ENCODE results near the gene TTC36.
"Not testable (repeated sequence)": the region's sequence is repeated elsewhere in the genome, so short reads cannot be mapped to it uniquely, and the experiment has no call there.

TTC36 gene

DNA sequence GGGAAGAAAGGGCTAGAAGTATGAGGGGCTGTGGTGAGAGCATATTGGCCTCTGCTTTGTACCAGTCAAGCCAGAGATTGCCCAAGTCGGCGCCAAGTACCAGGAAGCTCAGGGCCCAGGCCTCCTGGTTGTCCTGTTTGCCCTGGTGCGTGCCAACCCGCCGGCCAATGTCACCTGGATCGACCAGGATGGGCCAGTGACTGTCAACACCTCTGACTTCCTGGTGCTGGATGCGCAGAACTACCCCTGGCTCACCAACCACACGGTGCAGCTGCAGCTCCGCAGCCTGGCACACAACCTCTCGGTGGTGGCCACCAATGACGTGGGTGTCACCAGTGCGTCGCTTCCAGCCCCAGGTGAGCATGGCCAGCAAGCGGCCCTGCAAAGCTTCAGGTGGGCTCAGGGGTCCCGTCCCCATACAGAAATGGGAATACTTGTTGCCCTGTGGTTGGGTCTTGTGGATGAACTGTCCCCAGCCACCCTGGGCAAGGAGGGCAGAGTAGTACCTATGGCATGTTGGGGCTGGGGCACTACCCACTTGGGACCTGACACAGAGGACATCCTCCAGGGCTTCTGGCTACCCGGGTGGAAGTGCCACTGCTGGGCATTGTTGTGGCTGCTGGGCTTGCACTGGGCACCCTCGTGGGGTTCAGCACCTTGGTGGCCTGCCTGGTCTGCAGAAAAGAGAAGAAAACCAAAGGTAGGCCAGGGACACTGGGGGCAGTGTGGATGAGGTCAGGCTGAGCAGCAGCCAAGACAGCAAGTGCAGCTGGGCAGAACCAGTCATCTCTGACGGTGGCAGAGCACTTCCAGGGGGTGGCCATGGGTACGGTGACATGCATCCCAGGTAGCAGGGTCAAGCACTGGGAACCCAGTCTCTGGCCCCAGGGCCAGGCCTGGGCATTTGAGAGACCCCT, 5.8 kb downstream of the TTC36 start:
- no peak for DNase-seq (ENCODE audit: low read depth)

DNA sequence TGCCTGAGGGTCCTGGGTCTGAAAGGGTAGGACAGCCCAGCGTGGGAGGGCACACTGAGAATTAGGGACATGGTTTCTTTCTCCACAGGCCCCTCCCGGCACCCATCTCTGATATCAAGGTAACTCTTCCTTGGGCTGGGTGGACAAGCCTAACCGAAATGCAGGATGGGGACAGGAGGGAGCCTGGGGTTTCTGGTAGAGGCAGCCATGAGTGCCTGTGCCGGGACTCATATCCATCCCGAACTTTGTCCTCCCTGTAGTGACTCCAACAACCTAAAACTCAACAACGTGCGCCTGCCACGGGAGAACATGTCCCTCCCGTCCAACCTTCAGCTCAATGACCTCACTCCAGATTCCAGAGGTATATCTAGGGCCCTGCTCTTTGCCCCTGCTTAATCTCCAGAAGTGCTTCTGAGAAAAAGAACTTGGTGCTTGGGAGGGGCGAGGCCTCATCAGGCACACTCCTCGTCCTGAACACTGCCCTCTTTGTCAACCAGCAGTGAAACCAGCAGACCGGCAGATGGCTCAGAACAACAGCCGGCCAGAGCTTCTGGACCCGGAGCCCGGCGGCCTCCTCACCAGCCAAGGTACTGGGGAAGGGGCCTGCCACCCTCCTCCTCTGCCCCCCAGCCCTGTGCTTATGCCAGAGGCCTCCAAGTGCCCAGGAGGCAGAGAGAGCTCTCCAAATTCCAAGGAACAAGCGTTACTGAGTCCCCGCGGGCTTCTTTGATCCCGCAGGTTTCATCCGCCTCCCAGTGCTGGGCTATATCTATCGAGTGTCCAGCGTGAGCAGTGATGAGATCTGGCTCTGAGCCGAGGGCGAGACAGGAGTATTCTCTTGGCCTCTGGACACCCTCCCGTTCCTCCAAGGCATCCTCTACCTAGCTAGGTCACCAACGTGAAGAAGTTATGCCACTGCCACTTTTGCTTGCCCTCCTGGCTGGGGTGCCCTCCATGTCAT, 6.8 kb downstream of the TTC36 start:
- no peak for DNase-seq (ENCODE audit: low read depth)

DNA sequence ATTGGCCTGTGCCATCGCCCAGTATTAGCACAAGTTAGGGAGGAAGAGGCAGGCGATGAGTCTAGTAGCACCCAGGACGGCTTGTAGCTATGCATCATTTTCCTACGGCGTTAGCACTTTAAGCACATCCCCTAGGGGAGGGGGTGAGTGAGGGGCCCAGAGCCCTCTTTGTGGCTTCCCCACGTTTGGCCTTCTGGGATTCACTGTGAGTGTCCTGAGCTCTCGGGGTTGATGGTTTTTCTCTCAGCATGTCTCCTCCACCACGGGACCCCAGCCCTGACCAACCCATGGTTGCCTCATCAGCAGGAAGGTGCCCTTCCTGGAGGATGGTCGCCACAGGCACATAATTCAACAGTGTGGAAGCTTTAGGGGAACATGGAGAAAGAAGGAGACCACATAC, 8.0 kb downstream of the TTC36 start:
- no peak for DNase-seq (ENCODE audit: low read depth)

DNA sequence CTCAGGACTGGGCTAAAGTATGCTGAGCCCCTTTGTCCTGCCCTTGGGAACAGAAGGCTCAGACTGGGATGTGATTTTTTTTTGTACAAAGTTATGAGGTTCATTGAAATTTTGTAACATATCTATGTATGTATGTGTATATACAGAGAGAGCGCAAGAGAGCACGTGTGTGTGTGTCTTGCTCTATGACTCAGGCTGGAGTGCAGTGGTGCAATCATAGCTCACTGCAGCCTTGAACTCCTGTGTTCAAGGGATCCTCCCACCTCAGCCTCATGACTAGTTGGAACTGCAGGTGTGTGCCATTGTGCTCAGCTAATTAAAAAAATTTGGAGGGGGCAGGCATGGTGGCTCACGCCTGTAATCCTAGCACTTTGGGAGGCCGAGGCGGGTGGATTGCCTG, 9.5 kb downstream of the TTC36 start:
- DNase-seq (ENCODE audit: low read depth), result no peak

DNA sequence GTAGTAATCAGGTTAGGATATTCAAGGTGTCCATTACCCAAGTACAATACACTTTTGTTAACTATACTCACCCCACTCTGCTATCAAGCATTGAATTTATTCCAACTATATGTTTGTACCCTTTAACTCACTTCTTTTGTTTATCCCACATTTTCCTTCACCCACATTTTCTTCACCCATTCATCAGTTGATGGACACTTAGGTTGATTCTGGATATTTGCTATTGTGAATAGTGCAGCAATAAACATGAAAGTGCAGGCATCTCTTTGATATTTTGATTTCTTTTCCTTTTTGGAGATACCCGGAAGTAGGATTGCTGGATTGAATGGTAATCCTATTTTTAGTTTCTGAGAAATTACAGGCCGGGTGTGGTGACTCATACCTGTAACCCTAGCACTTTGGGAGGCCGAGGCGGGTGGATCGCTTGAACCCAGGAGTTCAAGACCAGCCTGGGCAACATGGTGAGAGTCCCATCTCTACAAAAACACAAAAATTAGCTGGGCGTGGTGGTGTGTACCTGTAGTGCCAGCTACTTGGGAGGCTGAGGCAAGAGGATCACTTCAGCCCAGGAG, 10.2 kb downstream of the TTC36 start:
- no peak for DNase-seq (ENCODE audit: low read depth)

DNA sequence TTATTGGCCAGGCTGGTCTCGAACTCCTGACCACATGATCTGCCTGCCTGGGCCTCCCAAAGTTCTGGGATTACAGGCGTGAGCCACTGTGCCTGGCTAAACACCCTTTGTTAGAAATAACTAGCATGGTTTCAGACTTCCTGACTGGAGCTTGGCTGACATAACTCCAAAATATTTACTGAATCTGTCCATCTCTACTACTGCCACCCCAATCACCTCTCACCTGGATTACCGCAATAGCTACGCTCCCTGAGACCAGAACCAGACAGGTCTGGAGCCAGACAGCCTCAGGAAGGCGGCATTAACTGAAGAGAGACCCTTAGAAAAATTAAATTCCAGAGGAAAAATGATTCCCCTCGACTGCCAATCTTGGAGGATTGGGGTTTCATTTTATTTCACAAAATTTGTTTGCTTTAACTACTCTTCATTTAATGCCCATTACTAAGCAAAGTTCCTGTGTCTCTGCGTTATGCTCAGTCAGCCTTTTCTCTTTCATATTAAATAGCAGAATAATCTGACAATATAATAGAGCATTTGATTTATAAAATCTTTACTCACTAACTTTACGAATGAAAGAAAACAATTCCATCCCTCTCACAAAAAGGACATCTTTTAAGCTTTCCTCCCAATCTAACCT, 16.9 kb downstream of the TTC36 start:
- DNase-seq (ENCODE audit: low read depth), result no peak

DNA sequence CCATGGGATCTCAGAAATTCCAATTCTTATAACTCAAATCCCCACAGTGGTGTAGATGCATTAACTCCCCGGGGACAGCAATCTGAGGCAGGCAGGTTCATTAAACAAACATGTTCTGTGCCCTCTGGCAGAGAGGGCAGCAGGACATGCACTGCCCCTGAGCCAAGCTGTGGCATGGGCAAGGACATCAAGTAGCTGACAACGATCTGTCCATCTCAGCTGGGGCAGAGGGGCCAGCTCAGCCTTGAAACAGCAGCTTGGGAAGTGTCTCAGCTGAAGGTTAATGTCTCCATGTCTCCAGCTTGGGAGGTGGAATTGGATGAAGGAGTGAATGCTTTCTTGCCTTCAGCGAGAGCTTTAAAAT, 17.4 kb downstream of the TTC36 start:
- no peak for DNase-seq (ENCODE audit: low read depth)

DNA sequence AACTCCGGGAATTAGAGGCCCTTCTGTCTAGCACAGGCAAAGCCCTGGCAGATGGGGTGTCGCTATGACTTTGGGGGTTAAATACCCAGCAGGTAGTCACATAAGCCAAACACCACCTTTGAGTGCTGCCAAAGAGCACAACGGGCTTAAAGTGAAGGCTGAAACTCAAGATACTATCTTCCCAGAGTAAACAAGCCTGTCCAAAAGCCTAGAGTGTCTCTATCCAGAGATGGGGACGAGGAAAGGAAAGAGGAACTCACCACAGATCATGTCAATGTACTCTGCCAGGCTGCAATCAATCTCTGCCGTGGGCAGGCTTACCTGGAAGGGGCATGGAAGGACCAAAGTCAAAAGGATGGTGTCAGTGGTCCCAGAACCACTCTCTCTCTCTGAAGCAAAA, 18.3 kb downstream of the TTC36 start:
- DNase-seq (ENCODE audit: low read depth), result no peak

DNA sequence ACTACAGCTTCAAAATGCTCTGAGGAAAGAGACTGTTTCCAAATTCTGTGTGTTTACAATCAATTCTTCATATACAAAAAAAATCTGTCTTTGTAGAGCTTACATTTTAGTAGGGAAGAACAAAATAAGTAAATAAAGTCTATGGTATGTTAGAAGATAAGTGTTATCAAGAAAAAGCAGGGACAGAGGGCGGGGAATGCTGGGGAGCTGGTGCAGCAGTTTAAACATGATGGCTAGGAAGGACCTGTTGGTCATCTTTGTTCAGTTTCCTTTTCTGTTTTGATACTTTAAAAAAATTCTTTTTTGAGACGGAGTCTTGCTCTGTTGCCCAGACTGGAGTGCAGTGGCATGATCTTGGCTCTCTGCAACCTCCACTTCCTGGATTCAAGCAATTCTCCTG, 19.9 kb downstream of the TTC36 start:
- DNase-seq (ENCODE audit: low read depth), result no peak

DNA sequence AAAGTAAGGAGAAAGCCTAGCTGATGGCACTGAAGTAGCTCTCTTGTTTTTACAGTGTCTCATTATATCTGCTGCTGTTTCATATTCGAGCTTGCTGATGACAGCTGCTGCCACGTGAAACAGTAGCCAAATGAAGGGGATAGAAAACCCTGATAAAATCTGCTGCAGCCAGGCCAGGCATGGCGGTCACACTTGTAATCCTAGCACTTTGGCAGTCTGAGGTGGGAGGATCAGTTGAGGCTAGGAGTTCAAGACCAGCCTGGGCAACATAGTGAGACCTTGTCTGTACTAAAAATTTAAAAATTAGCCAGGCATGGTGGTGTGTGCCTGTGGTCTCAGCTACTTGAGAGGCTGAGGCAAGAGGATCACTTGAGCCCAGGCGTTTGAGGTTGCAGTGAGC, 25.1 kb downstream of the TTC36 start:
- no peak for DNase-seq (ENCODE audit: low read depth)

DNA sequence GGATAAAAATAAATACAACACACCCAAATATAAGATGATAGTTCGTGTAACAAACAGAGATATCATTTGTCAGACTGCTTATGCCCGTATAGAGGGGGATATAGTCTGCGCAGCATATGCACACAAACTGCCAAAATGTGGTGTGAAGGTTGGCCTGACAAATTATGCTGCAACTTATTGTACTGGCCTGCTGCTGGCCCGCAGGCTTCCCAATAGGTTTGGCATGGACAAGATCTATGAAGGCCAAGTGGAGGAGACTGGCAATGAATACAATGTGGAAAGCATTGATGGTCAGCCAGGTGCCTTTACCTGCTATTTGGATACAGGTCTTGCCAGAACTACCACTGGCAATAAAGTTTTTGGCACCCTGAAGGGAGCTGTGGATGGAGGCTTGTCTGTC, 33.5 kb downstream of the TTC36 start:
- no peak for DNase-seq (ENCODE audit: low read depth)

DNA sequence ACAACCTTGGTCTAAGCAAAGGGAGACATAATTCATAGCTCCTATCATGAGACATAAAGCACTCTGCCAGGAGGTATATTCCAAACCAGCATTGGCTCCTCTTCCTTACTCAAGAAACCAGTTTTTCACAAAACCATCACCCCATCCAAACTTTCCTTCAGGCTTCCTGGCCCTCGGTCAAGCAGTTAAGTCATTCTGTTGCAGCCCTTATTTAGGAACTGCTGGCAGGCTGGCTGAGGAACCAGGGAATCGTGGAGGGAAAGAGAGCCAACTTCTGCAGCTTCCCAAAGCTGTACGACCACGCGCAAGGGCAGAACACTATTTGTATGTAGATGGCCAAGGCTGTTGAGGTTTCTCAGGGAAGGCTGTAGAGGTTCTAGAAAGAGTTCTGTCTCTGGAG, 37.8 kb downstream of the TTC36 start:
- DNase-seq (ENCODE audit: low read depth), result peak; percentile 63

DNA sequence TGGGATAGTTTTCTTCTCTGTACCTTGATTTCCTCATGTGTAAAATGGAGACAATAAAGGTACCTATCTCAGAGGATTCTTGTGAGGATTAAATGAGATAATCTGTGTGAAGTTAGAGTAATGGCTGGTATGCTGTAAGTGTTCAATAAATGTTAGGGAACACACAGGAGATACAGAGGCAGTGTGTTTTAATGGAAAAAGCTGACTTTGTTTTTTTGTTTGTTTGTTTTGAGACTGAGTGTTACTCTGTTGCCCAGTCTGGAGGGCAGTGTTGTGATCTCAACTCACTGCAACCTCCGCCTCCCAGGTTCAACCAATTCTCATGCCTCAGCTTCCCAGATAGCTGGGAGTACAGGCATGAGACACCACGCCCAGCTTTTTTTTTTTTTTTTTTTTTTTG, 42.4 kb downstream of the TTC36 start:
- no peak for DNase-seq (ENCODE audit: low read depth)

DNA sequence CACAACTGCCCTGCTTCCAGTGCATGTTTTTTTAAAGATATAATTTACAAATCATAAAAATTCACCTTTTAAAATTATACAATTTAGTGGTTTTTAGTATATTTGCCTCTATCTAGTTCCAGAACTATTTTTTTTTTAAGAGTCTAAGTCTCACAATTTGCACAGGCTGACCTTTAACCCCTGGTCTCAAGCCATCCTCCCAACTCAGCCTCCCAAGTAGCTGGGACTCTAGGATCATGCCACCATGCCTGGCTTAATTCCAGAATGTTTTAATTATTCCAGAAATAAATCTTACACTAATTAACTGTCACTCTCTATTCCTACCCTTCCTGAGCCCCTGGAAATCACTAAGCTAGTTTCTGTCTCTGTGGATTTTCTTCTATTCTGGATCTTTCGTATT, 43.5 kb downstream of the TTC36 start:
- no peak for DNase-seq (ENCODE audit: low read depth)

DNA sequence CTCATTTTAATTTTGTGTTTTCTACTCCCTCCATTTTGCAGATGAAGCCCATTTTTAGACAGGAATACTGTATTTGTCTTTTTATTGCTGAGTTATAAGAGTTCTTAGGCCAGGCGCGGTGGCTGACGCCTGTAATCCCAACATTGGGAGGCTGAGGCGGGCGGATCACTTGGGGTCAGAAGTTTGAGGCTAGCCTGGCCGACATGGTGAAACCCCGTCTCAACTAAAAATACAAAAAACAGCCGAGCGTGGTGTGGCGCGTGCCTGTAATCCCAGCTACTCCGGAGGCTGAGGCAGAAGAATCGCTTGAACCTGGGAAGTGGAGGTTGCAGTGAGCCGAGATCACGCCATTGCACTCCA, 44.4 kb downstream of the TTC36 start:
- DNase-seq (ENCODE audit: low read depth), result not testable (repeated sequence)

DNA sequence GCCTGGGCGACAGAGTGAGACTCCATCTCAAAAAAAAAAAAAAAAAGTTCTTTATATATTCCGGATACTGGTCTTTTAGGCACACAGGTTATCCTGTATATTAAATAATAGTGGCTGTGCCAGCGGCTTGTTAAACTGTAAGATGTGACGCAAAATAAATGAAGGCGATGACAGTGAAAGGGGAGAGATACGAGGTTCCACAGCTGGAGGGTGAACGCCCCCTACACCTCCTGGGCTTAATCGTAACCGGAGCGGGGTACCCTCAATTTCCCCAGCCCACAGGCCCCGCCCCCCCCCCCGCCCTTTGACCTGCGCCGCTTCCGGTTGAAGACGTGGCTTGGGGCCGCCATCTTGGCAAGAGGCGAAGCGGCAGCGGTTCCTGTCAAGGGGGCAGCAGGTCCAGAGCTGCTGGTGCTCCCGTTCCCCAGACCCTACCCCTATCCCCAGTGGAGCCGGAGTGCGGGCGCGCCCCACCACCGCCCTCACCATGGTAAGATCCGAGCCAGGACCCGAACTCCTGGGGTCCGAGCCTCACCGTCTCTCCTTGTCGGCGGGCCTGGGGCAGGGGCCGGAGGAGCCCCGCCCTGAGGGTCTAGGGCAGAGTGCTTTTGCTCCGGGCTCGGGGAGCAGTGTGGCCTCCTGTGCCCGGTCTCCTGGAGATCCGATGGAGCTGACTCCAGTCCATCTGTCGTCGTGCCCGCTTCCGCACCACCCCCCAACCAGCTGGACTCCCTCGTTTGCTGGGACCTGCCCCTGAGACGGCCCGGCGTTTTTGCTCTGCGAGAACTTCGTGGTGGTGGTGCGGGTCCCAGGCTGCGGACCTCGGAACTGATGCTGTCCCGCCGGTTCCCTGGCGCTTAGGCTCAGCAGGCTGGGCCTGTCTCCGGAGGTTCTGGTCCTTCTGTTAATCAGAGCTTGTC, 45.0 kb downstream of the TTC36 start, which contains the start of gene ARCN1:
ARCN1 (plus strand) TSS at position 349 of the 920 bp plus-strand sequence; CDS start at position 488, 139 bp downstream.
- no peak for DNase-seq (ENCODE audit: low read depth)

DNA sequence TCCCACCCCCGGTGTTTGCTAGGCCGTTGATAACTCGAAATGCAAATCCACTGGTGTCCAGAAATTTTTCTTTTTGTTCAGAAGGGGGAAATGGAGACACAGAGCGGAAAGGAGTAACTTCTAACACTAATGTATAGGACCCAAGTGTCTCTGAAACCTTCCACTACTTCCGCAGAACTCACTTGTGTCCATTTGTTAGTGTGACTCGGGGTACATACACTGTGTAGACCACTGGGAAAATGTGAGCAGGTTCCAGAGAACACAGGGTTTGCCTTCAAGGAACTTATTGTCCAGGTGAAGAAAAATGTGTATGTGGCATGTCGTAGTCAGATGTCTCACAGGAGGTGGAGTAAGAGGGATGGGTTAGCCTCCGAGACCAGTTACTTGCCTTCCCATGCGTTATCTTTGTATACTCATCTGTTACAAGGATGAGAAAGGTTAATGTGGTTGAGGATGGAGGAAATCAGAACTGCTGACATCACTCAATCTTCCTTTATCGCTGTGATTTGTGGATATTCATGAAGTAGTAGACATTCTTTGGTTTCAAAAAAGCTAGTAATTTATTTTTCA, 45.8 kb downstream of the TTC36 start:
- no peak for DNase-seq (ENCODE audit: low read depth)

DNA sequence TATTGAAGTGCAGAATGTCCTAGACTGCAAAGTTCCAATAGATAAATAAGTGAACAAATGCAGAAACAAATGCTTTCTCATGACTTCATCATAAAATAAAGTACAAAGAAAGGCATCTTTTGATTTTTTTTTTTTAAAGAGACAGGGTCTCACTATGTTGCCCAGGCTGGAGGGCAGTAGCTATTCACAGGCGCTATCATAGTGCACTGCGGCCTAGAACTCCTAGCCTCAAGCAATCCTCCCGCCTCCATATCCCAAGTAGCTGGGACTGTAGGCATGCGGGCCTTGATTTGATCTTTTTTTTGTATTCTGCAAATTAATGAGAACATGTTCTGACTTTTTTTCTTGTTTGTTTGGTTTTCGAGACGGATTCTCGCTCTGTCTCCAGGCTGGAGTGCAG, 47.4 kb downstream of the TTC36 start:
- DNase-seq (ENCODE audit: low read depth), result no peak

DNA sequence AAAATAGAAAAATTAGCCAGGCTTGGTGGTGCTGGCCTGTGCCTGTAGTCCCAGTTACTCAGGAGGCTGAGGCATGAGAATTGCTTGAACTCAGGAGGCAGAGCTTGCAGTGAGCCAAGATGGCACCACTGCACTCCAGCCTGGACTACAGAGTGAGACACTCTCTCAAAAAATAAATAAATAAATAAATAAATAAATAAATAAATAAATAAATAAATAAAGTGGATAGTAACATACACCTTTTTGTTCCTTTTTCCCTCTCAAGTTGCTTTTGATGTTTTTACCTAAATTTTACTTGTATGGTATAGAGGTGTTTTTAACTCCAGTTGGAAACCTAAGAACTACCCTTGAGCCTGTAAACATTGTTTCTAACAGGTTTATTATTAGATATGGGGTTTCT, 50.7 kb downstream of the TTC36 start:
- not testable (repeated sequence) for DNase-seq (ENCODE audit: low read depth)

Data from stromal cell of bone marrow (primary cell).